ENCODE data around the gene ABCC3.

Gene ABCC3

GRCh38 chr17:50687200-50688066, 52.8 kb downstream of the ABCC3 start:
- Histone ChIP-seq H3K23ac (ENCODE audit: low read length in 2 of 2) (no peak overlapping the region), H4K91ac (ENCODE audit: low read length) (no peak overlapping the region), H3K79me1 (replicated peaks; ENCODE audit: low read length, poor library complexity, severe bottlenecking) (peaks cover 3% of the 10 kb centered on the region), H3K27me3 (ENCODE audit: control insufficient read depth in 1 of 2, insufficient read depth in 1 of 2, low read length in 2 of 2) (no peaks in the 10 kb centered on the region), H3K9ac (ENCODE audit: low read length) (peak overlapping the region; percentile 11), H3K27ac (ENCODE audit: low read length, poor library complexity, severe bottlenecking) (peak overlapping the region; percentile 51), H3K9me3 (ENCODE audit: control insufficient read depth, low read length) (no peaks in the 10 kb centered on the region), H3K14ac (ENCODE audit: low read length in 2 of 2) (no peak overlapping the region), H2BK15ac (ENCODE audit: low read depth, poor library complexity, severe bottlenecking) (no peak overlapping the region), H3K4me3 (ENCODE audit: insufficient read depth in 1 of 2, low read depth in 1 of 2, low read length in 2 of 2) (peak overlapping the region in 1 of 2 experiments; percentile 34), H3K4ac (ENCODE audit: low read depth in 1 of 2, low read length in 2 of 2) (no peak overlapping the region), H2BK5ac (ENCODE audit: low read depth, low read length, poor library complexity, severe bottlenecking) (no peak overlapping the region), H2AFZ (ENCODE audit: low read depth, low read length) (no peak overlapping the region), H3K4me1 (ENCODE audit: control insufficient read depth, insufficient read depth, low read depth, low read length) (peaks cover 59% of the 10 kb centered on the region), H3K4me2 (ENCODE audit: low read length, poor library complexity, severe bottlenecking) (no peak overlapping the region), H4K8ac (ENCODE audit: low read length) (peak overlapping the region; percentile 56), H2AK5ac (ENCODE audit: low read length, severe bottlenecking) (peak overlapping the region; percentile 42), H2BK12ac (ENCODE audit: low read length in 2 of 2) (peak overlapping the region in 1 of 2 experiments; percentile 15), H3K18ac (ENCODE audit: low read depth in 1 of 2, low read length in 2 of 2) (peak overlapping the region in 1 of 2 experiments; percentile 14), H3K36me3 (ENCODE audit: control insufficient read depth in 1 of 2, insufficient read depth in 2 of 2, low read depth in 1 of 2, low read length in 2 of 2) (peaks cover 0 to 9% of the 10 kb centered on the region in 2 experiments), H2BK120ac (ENCODE audit: low read depth, low read length) (no peak overlapping the region)
- WGBS = 87% methylated on average over 16 of the region's 16 CpGs
- no peak for DNase-seq

DNA sequence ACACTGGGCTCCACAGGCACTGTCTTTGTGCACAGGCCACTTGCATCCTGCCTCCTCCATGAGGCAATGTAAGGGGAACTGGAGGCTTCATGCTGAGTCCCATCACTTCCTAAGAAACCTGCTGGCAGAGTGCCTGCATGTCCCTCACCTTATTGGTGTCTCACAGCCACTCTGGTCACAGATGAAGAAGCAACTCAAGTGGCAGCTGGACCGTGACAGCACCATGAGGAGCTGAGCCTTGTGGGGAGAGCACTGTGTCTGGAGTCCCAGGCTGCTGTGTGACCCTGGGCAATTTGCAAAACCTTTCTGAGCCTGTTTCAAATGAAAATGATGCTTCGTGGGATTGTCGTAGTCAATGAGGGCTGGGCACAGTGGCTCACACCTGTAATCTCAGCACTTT, 53.6 kb downstream of the ABCC3 start:
- H4K91ac ChIP-seq (ENCODE audit: low read length) = no peak overlapping the region

GRCh38 chr17:50689251-50689650, 54.6 kb downstream of the ABCC3 start:
- Histone ChIP-seq H3K23ac (ENCODE audit: low read length in 2 of 2) (no peak overlapping the region), H3K79me1 (replicated peaks; ENCODE audit: low read length, poor library complexity, severe bottlenecking) (peaks cover 3% of the 10 kb centered on the region), H3K4me2 (ENCODE audit: low read length, poor library complexity, severe bottlenecking) (no peak overlapping the region), H3K18ac (ENCODE audit: low read depth in 1 of 2, low read length in 2 of 2) (peak overlapping the region in 1 of 2 experiments; percentile 25), H3K27ac (ENCODE audit: low read length, poor library complexity, severe bottlenecking) (peak overlapping the region; percentile 13), H3K4me3 (ENCODE audit: insufficient read depth in 1 of 2, low read depth in 1 of 2, low read length in 2 of 2) (peak overlapping the region in 1 of 2 experiments; percentile 49), H3K14ac (ENCODE audit: low read length in 2 of 2) (no peak overlapping the region), H2BK12ac (ENCODE audit: low read length in 2 of 2) (peak overlapping the region in 1 of 2 experiments; percentile 34), H3K36me3 (ENCODE audit: control insufficient read depth in 1 of 2, insufficient read depth in 2 of 2, low read depth in 1 of 2, low read length in 2 of 2) (peaks cover 0 to 22% of the 10 kb centered on the region in 2 experiments), H2BK15ac (ENCODE audit: low read depth, poor library complexity, severe bottlenecking) (peak overlapping the region; percentile 91), H2AK5ac (ENCODE audit: low read length, severe bottlenecking) (peak overlapping the region; percentile 77), H3K4ac (ENCODE audit: low read depth in 1 of 2, low read length in 2 of 2) (no peak overlapping the region), H2AFZ (ENCODE audit: low read depth, low read length) (no peak overlapping the region), H3K4me1 (ENCODE audit: control insufficient read depth, insufficient read depth, low read depth, low read length) (peaks cover 67% of the 10 kb centered on the region), H2BK5ac (ENCODE audit: low read depth, low read length, poor library complexity, severe bottlenecking) (no peak overlapping the region), H3K27me3 (ENCODE audit: control insufficient read depth in 1 of 2, insufficient read depth in 1 of 2, low read length in 2 of 2) (no peaks in the 10 kb centered on the region), H2BK120ac (ENCODE audit: low read depth, low read length) (no peak overlapping the region), H3K9me3 (ENCODE audit: control insufficient read depth, low read length) (no peaks in the 10 kb centered on the region), H4K91ac (ENCODE audit: low read length) (peak overlapping the region; percentile 40), H4K8ac (ENCODE audit: low read length) (no peak overlapping the region), H3K9ac (ENCODE audit: low read length) (no peak overlapping the region)
- 25% methylated on average over 4 of the region's 4 CpGs for WGBS
- DNase-seq = peak; percentile 82

More for the DNA sequence above, 53.6 kb downstream of the ABCC3 start:
- DNase-seq = no peak
- Histone ChIP-seq H3K4me3 (ENCODE audit: insufficient read depth in 1 of 2, low read depth in 1 of 2, low read length in 2 of 2) (no peak overlapping the region), H2BK5ac (ENCODE audit: low read depth, low read length, poor library complexity, severe bottlenecking) (no peak overlapping the region), H3K36me3 (ENCODE audit: control insufficient read depth in 1 of 2, insufficient read depth in 2 of 2, low read depth in 1 of 2, low read length in 2 of 2) (peaks cover 0 to 17% of the 10 kb centered on the region in 2 experiments), H3K23ac (ENCODE audit: low read length in 2 of 2) (no peak overlapping the region), H2BK15ac (ENCODE audit: low read depth, poor library complexity, severe bottlenecking) (peak overlapping the region; percentile 73), H3K4ac (ENCODE audit: low read depth in 1 of 2, low read length in 2 of 2) (no peak overlapping the region), H3K79me1 (replicated peaks; ENCODE audit: low read length, poor library complexity, severe bottlenecking) (peaks cover 3% of the 10 kb centered on the region), H3K4me1 (ENCODE audit: control insufficient read depth, insufficient read depth, low read depth, low read length) (peaks cover 63% of the 10 kb centered on the region), H3K9ac (ENCODE audit: low read length) (no peak overlapping the region), H2BK120ac (ENCODE audit: low read depth, low read length) (no peak overlapping the region), H3K27me3 (ENCODE audit: control insufficient read depth in 1 of 2, insufficient read depth in 1 of 2, low read length in 2 of 2) (no peaks in the 10 kb centered on the region), H3K27ac (ENCODE audit: low read length, poor library complexity, severe bottlenecking) (no peak overlapping the region), H2AFZ (ENCODE audit: low read depth, low read length) (no peak overlapping the region), H3K18ac (ENCODE audit: low read depth in 1 of 2, low read length in 2 of 2) (peak overlapping the region in 1 of 2 experiments; percentile 54), H2AK5ac (ENCODE audit: low read length, severe bottlenecking) (peak overlapping the region; percentile 18), H3K4me2 (ENCODE audit: low read length, poor library complexity, severe bottlenecking) (no peak overlapping the region), H4K8ac (ENCODE audit: low read length) (no peak overlapping the region), H3K9me3 (ENCODE audit: control insufficient read depth, low read length) (no peaks in the 10 kb centered on the region), H2BK12ac (ENCODE audit: low read length in 2 of 2) (peak overlapping the region in 1 of 2 experiments; percentile 1), H3K14ac (ENCODE audit: low read length in 2 of 2) (no peak overlapping the region)
- WGBS = 96% methylated on average over 3 of the region's 3 CpGs
